Measurements from ENCODE around the gene PTPN3.

PTPN3 gene

GRCh38 chr9:109335929-109336328 is 162.2 kb downstream of the PTPN3 start:
- no peak for DNase-seq (ENCODE audit: low spot score)

- no peak for DNase-seq (ENCODE audit: low spot score)
These were observed 163.0 kb downstream of the PTPN3 start for GRCh38 chr9:109335121-109335520.

- DNase-seq (ENCODE audit: low spot score) = no peak
These were observed 166.8 kb downstream of the PTPN3 start for GRCh38 chr9:109331353-109331752.

- no peak for DNase-seq (ENCODE audit: low spot score)
These were observed 168.4 kb downstream of the PTPN3 start for GRCh38 chr9:109329638-109330258.

GRCh38 chr9:109328978-109329637 is 169.0 kb downstream of the PTPN3 start:
- no peak for DNase-seq (ENCODE audit: low spot score)
